NB4 (cell line): ENCODE results near the gene COL5A1.

Experiments used
- CTCF ChIP-seq: IDR thresholded peaks from one replicate; pipeline ENCODE4 v1.5.1; 2012; ENCODE audit warnings: low read depth, low read length
- POLR2A ChIP-seq: IDR thresholded peaks from 2 replicates; pipeline ENCODE4 v1.6.1; 2011; ENCODE audit warnings: mild to moderate bottlenecking; ENCODE audit not compliant: insufficient read length; ENCODE audit errors: extremely low read depth

GRCh38 chr9:134747951-134748489 is 106.4 kb downstream of the COL5A1 start:
- no peak for TF ChIP-seq CTCF
- TF ChIP-seq POLR2A: no peak
